Vagina (tissue), 2 donors: ENCODE measurements around the gene NUTM1.

Experiments
- POLR2AphosphoS5 ChIP-seq, 2 donors: sonication (generic); formaldehyde crosslinking; IDR thresholded peaks; one replicate each; pipeline ENCODE4 v1.9.0; 2017; ENCODE audit warnings: antibody characterized with exemption in 2 of 2, mild to moderate bottlenecking in 2 of 2, low read depth in 1 of 2; ENCODE audit not compliant: insufficient read depth in 1 of 2
- TF ChIP-seq, protein P1 (sequence below), 3 experiments: fragments of 450-650 bp in 2 of 3; fragments of 200-600 bp in 1 of 3; sonication (generic) in 1 of 3; IDR thresholded peaks; one replicate each; pipeline ENCODE4 v1.5.1; 2017 to 2019; ENCODE audit warnings: antibody characterized with exemption in 3 of 3, mild to moderate bottlenecking in 2 of 3, moderate library complexity in 2 of 3

DNA sequence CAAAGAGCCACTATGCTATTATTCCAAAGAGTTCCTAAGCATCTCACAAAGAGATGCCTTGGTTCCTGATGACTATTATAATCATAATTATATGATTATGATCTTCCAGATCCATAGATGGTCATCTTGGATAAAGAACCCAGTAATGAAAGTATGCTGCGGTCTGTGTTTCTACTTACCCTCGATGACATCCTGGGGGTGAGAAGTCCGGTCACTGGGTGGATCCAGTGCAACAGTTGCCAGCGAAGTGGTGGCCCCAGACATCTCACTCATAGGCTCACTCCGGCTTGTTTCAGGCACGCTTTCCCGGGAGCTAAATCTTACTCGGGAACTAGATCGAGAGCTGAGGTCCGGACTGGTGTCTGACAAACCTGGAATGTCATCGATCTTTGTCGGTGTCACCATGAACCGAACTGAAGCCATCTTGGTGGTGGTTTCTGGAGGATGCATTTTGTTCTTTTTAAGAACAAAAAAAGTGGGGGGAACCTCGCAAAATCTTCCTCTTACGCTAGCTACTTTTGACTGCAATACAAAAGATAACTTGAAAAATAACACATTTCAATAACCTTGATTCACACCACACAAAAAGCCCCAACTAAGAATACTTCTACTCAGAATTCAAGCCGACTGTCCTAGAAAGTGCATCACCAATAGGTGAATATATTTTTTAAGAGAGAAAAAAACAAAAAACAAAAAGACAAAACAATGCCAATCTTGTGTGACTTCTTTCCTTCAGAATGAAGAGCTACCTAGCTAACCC lies 6.7 kb upstream of the NUTM1 start:
- TF ChIP-seq, protein P1, sequence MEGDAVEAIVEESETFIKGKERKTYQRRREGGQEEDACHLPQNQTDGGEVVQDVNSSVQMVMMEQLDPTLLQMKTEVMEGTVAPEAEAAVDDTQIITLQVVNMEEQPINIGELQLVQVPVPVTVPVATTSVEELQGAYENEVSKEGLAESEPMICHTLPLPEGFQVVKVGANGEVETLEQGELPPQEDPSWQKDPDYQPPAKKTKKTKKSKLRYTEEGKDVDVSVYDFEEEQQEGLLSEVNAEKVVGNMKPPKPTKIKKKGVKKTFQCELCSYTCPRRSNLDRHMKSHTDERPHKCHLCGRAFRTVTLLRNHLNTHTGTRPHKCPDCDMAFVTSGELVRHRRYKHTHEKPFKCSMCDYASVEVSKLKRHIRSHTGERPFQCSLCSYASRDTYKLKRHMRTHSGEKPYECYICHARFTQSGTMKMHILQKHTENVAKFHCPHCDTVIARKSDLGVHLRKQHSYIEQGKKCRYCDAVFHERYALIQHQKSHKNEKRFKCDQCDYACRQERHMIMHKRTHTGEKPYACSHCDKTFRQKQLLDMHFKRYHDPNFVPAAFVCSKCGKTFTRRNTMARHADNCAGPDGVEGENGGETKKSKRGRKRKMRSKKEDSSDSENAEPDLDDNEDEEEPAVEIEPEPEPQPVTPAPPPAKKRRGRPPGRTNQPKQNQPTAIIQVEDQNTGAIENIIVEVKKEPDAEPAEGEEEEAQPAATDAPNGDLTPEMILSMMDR (IDR thresholded peaks at IDR 0.05), result no peak
- no peak for TF ChIP-seq POLR2AphosphoS5 (IDR thresholded peaks at IDR 0.05; ENCODE audit: insufficient read depth in 1 of 2, low read depth in 1 of 2)
